Central memory CD8-positive, alpha-beta T cell (primary cell): ENCODE data around the gene OSM.
A peak's percentile ranks its signal among the peaks of the same experiment; 100 is the strongest.

Experiments
- ATAC-seq: fragments of 150-1000 bp; cut with Tn5 transposase; replicated peaks from 2 replicates; pipeline ENCODE4 v1.10.0; 2022; ENCODE audit warnings: mild to moderate bottlenecking, moderate FRiP score, moderate number of reproducible peaks; ENCODE audit not compliant: poor library complexity, severe bottlenecking; ENCODE audit errors: extremely low read depth
- DNase-seq, 2 donors: peaks; one replicate each; pipeline ENCODE4 v3.0.0; 2021; ENCODE audit warnings: low spot score in 2 of 2
- H3K27ac Mint-ChIP-seq: one replicate; pipeline ENCODE4 v1.8.0; 2022; ENCODE audit warnings: low read depth, mild to moderate bottlenecking, moderate library complexity, mixed read lengths
- H3K27me3 Mint-ChIP-seq: one replicate; pipeline ENCODE4 v1.8.0; 2022; ENCODE audit warnings: mixed read lengths
- H3K36me3 Mint-ChIP-seq: one replicate; pipeline ENCODE4 v1.8.0; 2022; ENCODE audit warnings: mild to moderate bottlenecking, moderate library complexity, mixed read lengths; ENCODE audit not compliant: insufficient read depth
- H3K4me1 Mint-ChIP-seq: one replicate; pipeline ENCODE4 v1.8.0; 2022; ENCODE audit warnings: mixed read lengths
- H3K4me3 Mint-ChIP-seq: one replicate; pipeline ENCODE4 v1.8.0; 2022; ENCODE audit warnings: mild to moderate bottlenecking, moderate library complexity, mixed read lengths
- H3K9me3 Mint-ChIP-seq: one replicate; pipeline ENCODE4 v1.8.0; 2022; ENCODE audit warnings: mixed read lengths

Gene OSM

DNA sequence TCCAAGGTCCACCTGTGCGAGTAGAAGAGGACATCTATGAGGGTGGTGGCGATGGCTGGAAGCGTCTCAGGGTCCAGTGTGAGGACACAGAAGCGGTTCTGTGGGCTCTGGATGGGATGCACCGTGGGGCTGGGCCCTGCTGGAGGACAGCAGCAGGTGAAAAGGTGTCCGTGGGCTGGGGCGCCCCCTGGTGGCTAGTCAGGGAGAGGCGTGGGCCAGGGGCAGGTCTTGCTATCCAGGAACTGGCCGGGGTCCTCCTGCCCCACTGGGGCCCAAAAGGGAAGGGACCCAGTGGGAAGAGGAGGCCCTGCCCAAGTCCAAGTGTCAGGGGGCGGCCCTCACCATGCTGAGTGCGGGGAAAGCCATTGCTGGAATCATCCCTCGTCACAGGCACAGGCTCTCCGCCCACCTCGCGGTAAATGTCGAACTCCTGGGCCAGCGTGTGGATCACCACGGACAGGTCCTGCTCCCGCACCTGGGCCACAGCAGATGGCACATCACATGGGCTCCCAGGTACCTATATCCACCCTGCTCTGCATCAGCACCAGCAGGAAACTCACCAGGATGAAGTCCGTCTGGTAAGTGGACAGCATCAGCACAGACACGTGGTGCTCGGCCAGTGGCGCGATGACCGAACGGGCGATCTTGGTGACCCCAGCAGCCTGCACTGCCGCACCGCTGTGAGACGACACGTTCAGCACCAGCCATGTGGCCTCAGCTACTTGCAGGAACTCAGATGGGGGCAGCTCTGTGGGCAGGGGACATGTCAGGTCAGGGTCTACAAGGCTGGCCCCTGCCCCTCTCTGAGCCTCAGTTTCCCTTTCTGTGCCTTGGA is 20.4 kb upstream of the OSM start:
- no peak overlapping the region for H3K27ac Mint-ChIP-seq
- H3K4me3 Mint-ChIP-seq: no peak overlapping the region
- H3K4me1 Mint-ChIP-seq: peaks cover 29% of the 10 kb centered on the region
- ATAC-seq: peak; percentile 29
- peaks cover 28% of the 10 kb centered on the region for H3K36me3 Mint-ChIP-seq
- H3K27me3 Mint-ChIP-seq: no peaks in the 10 kb centered on the region
- H3K9me3 Mint-ChIP-seq: no peaks in the 10 kb centered on the region
- peak; percentile 73 to 91 for DNase-seq

DNA sequence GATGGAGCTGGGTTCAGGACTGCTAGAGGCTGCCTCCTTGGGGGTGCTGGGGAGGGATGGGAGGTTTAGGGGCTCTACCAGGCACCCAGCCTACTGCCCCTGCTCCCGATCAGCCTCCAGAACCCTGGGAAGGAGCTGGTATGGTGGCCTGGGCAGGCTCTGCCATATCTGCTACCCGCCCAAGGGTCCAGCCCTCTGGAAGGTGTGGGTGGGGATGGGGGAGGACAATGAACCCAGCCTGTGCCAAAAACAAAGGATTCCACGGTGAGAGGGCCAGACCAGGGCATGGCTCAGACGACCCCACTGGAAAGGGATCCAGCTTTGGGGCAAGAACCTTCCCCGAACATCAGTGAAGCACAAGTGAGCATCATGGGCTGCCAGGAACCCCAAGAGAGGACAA is 19.7 kb upstream of the OSM start:
- no peak for ATAC-seq
- Mint-ChIP-seq H3K4me3 (no peak overlapping the region), H3K27me3 (no peaks in the 10 kb centered on the region)

DNA sequence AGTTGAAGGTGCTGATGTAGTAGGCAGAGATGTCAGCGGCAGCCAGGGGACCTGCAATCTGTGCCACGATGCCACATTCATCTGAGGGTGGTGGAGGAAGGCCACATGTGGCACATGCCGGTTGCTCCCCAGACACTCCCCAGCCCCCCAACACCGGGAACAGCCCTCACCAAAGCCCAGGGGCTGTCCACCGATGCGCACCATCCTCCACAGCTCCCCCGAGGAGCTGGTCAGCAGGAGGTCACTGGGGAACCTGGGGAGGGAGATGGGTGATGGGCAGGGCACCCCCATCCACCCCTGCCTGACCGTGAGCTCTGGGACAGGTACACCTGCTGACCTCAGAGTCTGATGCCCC is 19.2 kb upstream of the OSM start:
- ATAC-seq: no peak
- no peak for DNase-seq
- Mint-ChIP-seq H3K27me3 (no peaks in the 10 kb centered on the region), H3K9me3 (no peaks in the 10 kb centered on the region), H3K27ac (no peak overlapping the region), H3K4me1 (peaks cover 23% of the 10 kb centered on the region), H3K4me3 (no peak overlapping the region), H3K36me3 (peaks cover 28% of the 10 kb centered on the region)

More for the DNA sequence above, 19.7 kb upstream of the OSM start:
- Mint-ChIP-seq H3K36me3 (peaks cover 28% of the 10 kb centered on the region), H3K27ac (no peak overlapping the region), H3K4me1 (peaks cover 23% of the 10 kb centered on the region), H3K9me3 (no peaks in the 10 kb centered on the region)
- no peak for DNase-seq

DNA sequence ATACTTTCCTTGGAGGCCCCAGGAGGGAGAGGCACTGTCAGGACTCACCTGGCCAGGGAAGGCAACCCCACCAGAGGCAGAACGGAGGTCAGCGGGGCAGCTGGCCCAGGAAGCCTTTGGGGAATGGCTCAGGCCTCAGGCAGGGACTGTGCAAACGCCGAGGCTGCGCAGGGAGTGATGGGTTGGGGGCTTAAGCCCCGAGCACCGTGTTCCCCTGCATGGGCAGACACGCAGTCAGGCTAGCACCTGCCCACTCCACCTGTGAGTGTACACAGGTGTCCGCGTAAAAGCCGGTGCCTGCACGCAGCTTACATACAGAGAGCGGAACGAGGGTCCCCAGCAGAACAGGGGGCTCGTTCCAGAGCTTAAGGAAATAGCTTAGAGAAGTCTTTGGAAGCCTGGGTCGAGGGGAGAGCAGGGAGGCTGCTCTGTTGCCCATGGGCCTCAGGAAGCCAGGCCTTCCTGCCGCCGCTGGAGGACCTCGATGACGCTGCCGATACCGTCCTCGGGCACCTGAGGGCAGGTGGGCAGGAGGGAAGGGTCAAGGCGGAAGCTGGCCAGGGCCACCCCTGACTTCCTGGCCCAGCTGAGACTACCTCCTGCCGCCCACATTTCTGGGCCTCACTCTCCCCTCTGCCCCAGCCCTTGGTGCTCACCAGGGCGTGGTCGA is 18.7 kb upstream of the OSM start:
- H3K36me3 Mint-ChIP-seq: peaks cover 28% of the 10 kb centered on the region
- no peaks in the 10 kb centered on the region for H3K27me3 Mint-ChIP-seq
- ATAC-seq: no peak
- H3K4me3 Mint-ChIP-seq: no peak overlapping the region
- H3K27ac Mint-ChIP-seq: no peak overlapping the region
- DNase-seq: no peak
- no peaks in the 10 kb centered on the region for H3K9me3 Mint-ChIP-seq
- peaks cover 23% of the 10 kb centered on the region for H3K4me1 Mint-ChIP-seq

DNA sequence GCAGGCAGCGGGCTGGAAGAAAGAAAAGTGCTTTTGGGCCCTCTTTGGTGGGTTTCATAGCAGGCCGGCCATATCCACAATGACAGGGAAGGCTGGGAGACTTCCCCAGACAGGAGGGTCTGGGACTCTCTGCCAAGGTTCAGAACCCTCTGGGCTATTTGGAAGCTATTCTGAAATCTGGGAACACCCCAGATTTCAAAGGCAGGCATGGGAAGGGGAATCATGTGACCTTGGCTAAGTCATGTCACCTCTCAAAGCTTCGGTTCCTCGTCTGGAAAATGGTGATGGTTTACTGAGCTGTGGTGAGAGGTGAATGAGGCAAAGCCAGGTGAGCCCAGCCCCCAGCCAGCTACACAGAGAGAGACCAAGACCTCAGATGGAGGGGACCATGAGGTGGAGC is 18.0 kb upstream of the OSM start:
- DNase-seq: no peak
- Mint-ChIP-seq H3K4me1 (peaks cover 18% of the 10 kb centered on the region), H3K27ac (no peak overlapping the region), H3K9me3 (no peaks in the 10 kb centered on the region), H3K4me3 (no peak overlapping the region), H3K27me3 (peaks cover 4% of the 10 kb centered on the region), H3K36me3 (peaks cover 22% of the 10 kb centered on the region)
- no peak for ATAC-seq

DNA sequence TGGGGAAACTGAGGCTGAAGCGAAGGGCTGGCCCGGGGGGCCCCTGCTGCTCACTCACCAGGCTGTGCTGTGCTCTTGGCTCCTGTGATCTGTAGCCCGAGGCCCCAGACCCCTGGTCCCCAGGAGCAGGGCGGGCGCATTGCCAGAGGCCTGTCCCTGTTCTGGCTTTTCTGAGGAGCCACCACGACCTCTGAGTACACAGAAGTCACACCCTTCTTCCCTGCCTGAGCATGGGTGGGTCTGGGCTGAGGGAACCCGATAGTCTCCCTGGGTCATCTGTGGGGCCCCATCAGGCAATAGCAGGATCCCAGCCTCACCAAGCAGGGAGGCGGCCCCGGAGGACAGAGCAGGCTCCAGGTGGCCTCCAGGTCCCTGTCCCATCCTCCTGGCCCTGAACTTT is 17.5 kb upstream of the OSM start:
- Mint-ChIP-seq H3K4me1 (peaks cover 15% of the 10 kb centered on the region), H3K27me3 (peaks cover 9% of the 10 kb centered on the region), H3K4me3 (no peak overlapping the region), H3K36me3 (peaks cover 20% of the 10 kb centered on the region), H3K9me3 (no peaks in the 10 kb centered on the region), H3K27ac (no peak overlapping the region)
- no peak for DNase-seq
- ATAC-seq: no peak

DNA sequence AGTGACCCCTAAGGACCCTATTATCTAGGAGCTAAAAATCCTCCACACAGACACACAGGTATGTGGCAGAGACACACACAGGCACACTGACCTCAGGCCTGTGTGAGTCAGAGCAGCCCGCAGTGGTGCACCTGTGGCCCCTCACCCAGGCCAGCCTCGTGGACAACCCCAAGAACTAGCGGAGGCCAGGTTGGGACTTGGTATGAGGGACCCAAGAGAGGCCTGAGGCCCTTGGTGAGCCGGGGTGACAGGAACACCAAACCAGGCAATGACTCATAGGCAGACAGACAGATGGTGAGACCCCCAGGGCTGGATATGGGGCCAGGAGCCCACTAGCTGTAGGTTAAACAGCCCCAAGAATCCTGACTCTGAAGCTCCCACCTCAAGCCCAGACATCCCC is 16.7 kb upstream of the OSM start:
- peaks cover 18% of the 10 kb centered on the region for H3K27me3 Mint-ChIP-seq
- H3K36me3 Mint-ChIP-seq: peaks cover 15% of the 10 kb centered on the region
- peaks cover 9% of the 10 kb centered on the region for H3K4me1 Mint-ChIP-seq
- H3K9me3 Mint-ChIP-seq: no peaks in the 10 kb centered on the region
- H3K27ac Mint-ChIP-seq: no peak overlapping the region
- DNase-seq (no peak), ATAC-seq (no peak)
- H3K4me3 Mint-ChIP-seq: no peak overlapping the region

DNA sequence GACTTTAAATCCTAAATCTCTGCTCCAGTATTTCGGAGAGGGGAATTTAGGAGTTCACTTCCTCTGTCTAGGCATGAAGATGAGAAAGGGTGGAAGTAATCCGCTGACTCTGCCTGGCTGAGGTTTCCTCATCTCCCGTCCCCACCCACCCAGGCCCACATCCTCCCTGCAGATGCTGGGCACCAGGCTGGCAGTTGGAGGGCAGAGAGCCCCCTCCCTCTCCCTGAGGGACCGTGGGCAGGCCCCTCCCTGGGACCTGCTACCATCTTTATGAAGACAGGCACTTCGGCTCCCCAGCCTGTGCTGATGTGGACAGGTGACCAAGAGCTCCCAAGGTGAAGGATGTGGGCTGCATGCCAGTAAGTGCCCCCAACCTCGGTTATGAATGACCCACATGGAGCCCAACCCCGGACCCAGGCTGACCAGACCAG is 16.0 kb upstream of the OSM start:
- ATAC-seq: no peak
- Mint-ChIP-seq H3K4me3 (no peak overlapping the region), H3K27ac (no peak overlapping the region)

DNA sequence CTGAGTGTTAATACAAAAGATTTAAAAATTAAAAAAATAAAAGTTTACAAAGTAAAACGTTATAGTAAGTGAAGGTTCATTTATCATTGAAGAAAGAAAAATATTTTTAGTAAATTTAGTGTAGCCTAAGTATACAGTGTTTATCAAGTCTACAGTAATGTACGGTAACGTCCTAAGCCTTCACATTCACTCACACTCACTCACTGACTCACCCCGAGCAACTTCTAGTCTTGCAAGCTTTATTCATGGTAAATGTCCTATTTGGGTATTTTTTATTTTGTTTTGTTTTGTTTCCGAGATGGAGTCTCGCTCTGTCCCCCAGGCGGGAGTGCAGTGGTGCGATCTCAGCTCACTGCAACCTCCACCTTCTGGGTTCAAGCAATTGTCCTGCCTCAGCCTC is 13.9 kb upstream of the OSM start:
- no peak overlapping the region for H3K4me3 Mint-ChIP-seq
- no peak for DNase-seq
- H3K27me3 Mint-ChIP-seq: peaks cover 40% of the 10 kb centered on the region
- peaks cover 9% of the 10 kb centered on the region for H3K4me1 Mint-ChIP-seq
- no peak for ATAC-seq
- H3K27ac Mint-ChIP-seq: no peak overlapping the region
- peaks cover 7% of the 10 kb centered on the region for H3K36me3 Mint-ChIP-seq
- H3K9me3 Mint-ChIP-seq: no peaks in the 10 kb centered on the region

More for the DNA sequence above, 16.0 kb upstream of the OSM start:
- no peak for DNase-seq
- Mint-ChIP-seq H3K27me3 (peaks cover 25% of the 10 kb centered on the region), H3K4me1 (peaks cover 2% of the 10 kb centered on the region), H3K9me3 (no peaks in the 10 kb centered on the region), H3K36me3 (peaks cover 17% of the 10 kb centered on the region)

DNA sequence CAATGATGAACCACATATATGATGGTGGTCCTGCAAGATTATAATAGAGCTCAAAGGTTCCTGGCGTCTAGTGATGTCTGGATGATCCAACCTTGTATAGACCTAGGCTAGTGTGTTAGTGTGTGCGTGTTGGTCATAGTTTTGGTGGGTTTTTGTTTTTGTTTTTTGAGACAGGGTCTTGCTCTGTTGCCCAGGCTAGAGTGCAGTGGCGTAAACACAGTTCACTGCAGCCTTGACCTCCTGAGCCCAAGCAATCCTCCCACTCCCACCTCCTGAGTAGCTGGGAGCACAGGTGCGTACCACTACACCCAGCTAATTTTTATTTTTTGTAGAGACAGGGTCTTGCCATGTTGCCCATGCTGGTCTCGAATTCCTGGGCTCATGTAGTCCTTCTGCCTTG is 13.3 kb upstream of the OSM start:
- Mint-ChIP-seq H3K27me3 (peaks cover 41% of the 10 kb centered on the region), H3K9me3 (no peaks in the 10 kb centered on the region), H3K27ac (no peak overlapping the region), H3K36me3 (peaks cover 4% of the 10 kb centered on the region), H3K4me1 (peaks cover 14% of the 10 kb centered on the region), H3K4me3 (no peak overlapping the region)
- DNase-seq: no peak
- ATAC-seq: no peak

DNA sequence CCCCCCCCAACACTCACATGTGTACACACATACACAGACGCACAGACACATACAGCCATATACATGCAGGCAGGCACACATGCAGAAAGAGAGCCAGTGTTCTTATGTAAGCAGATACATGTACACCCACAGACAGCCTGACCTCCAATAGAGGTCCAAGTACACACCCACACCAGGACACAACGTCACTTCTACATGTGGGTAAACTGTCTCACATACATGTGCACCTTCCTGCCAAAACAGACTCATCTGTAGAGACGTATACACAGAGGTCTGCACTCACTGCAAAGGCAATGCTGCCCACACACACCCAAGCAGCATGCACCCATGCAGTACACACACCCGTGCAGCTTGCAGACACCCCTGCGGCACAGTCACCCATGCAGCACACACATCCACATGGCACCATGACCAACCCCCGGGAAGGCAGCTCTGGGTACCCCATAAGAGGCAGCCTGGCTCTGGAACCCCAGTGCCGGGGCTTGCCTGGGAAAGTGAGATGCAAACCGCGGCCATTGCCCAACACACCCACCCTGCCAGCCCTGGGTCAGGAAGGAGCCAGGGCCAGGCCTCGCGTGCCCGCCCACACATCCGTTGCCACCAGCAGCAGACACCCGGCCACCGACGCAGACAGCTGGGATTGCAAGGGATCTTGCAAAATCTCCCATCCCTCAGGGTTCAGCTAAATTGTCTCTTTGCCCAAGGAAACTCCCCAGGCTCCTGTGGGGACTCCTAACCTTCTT is 12.6 kb upstream of the OSM start:
- no peak for DNase-seq
- no peak for ATAC-seq
- Mint-ChIP-seq H3K9me3 (no peaks in the 10 kb centered on the region), H3K27ac (no peak overlapping the region), H3K4me3 (no peak overlapping the region), H3K4me1 (peaks cover 14% of the 10 kb centered on the region), H3K27me3 (peaks cover 41% of the 10 kb centered on the region), H3K36me3 (peaks cover 6% of the 10 kb centered on the region)

DNA sequence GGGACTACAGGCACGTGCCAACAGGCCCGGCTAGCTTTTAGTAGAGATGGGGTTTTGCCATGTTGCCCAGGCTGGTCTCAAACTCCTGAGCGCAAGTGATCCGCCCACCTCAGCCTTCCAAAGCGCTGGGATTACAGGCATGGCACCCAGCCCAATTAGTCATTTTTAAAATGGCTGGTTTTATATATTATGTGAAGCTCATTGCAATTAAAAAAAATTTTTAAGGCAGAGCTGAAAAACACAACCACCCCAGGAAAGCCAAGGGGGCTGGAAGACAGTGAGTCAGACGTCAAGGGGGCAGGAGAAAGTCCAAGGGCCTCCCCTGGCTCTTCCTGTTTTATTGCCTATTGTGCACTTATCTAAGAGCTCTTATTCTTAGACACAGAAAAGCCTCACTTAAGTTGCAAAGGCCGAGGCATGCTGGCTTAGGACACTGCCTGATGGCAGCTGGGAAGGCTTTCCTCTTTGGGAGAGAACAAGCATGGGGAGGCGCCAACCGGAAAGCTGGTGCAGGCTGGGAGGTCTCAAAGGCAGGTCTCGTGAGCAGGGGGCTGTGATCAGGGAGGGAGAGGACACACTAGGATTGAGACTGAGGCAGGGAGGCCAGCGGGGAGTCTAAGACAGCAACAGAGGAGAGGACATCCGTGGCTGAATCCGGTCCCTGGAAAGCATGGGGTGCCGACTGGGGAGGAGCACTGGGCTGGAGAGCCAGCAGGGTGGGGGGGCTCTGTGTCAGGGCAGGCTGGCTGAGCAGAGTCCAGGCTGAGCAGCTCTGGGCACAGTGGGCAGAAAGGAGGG is 11.1 kb upstream of the OSM start:
- Mint-ChIP-seq H3K4me3 (no peak overlapping the region), H3K36me3 (peaks cover 6% of the 10 kb centered on the region), H3K27ac (no peak overlapping the region), H3K27me3 (peaks cover 41% of the 10 kb centered on the region), H3K9me3 (no peaks in the 10 kb centered on the region), H3K4me1 (peaks cover 14% of the 10 kb centered on the region)
- no peak for DNase-seq
- ATAC-seq: no peak
